Ishikawa (cell line): ENCODE measurements around the gene DIRAS2.

Experiments
- CEBPB ChIP-seq: IDR thresholded peaks from 2 replicates; pipeline ENCODE4 v1.6.1; 2012
- CREB1 ChIP-seq: IDR thresholded peaks from 2 replicates; pipeline ENCODE4 v1.6.1; 2012; ENCODE audit warnings: low read depth
- EGR1 ChIP-seq: IDR thresholded peaks from 2 replicates; pipeline ENCODE4 v1.6.1; 2012
- EP300 ChIP-seq: IDR thresholded peaks from 2 replicates; pipeline ENCODE4 v1.6.1; 2012; ENCODE audit warnings: borderline replicate concordance
- FOXM1 ChIP-seq: IDR thresholded peaks from 2 replicates; pipeline ENCODE4 v1.6.1; 2012; ENCODE audit warnings: low read depth, borderline replicate concordance
- MAX ChIP-seq: IDR thresholded peaks from 2 replicates; pipeline ENCODE4 v1.6.1; 2012
- NFIC ChIP-seq: IDR thresholded peaks from 2 replicates; pipeline ENCODE4 v1.6.1; 2012
- RAD21 ChIP-seq: IDR thresholded peaks from 2 replicates; pipeline ENCODE4 v1.6.1; 2012; ENCODE audit warnings: low read depth
- REST ChIP-seq: IDR thresholded peaks from 2 replicates; pipeline ENCODE4 v1.6.1; 2012; ENCODE audit warnings: low read depth, mild to moderate bottlenecking
- TAF1 ChIP-seq: IDR thresholded peaks from 2 replicates; pipeline ENCODE4 v1.6.1; 2012; ENCODE audit warnings: low read depth, mild to moderate bottlenecking
- TCF12 ChIP-seq: IDR thresholded peaks from 2 replicates; pipeline ENCODE4 v1.6.1; 2012; ENCODE audit warnings: low read depth
- TEAD4 ChIP-seq: IDR thresholded peaks from 2 replicates; pipeline ENCODE4 v1.6.1; 2012
- USF1 ChIP-seq: IDR thresholded peaks from 2 replicates; pipeline ENCODE4 v1.6.1; 2012
- YY1 ChIP-seq: IDR thresholded peaks from 2 replicates; pipeline ENCODE4 v1.6.1; 2012; ENCODE audit warnings: low read depth
- ZBTB7A ChIP-seq: IDR thresholded peaks from 2 replicates; pipeline ENCODE4 v1.6.1; 2012; ENCODE audit warnings: low read depth

Gene DIRAS2

GRCh38 chr9:90562229-90562628, 80.4 kb downstream of the DIRAS2 start:
- TF ChIP-seq TAF1 = no peak
- TF ChIP-seq YY1 = no peak
- no peak for TF ChIP-seq RAD21
- no peak for TF ChIP-seq CEBPB
- TF ChIP-seq NFIC = no peak
- no peak for TF ChIP-seq EP300
- TF ChIP-seq REST = no peak
- TF ChIP-seq CREB1 = no peak
- TF ChIP-seq EGR1 = no peak
- no peak for TF ChIP-seq FOXM1
- TF ChIP-seq ZBTB7A = no peak
- no peak for TF ChIP-seq TCF12
- no peak for TF ChIP-seq USF1
- TF ChIP-seq TEAD4 = no peak
- TF ChIP-seq MAX = no peak
